Left colon (tissue), 2 donors: ENCODE data around the gene PSMD10. TPM values are rescaled to one million over a fixed set of nuclear protein-coding genes. Genes with fewer than 3 reads are reported as not detected.

Source experiments
- ATAC-seq: fragments of 200-7000 bp; cut with Tn5 transposase; one replicate; pipeline ENCODE4 v1.9.1; 2020; ENCODE audit warnings: mild to moderate bottlenecking, moderate library complexity
- DNase-seq, 2 donors: peaks; one replicate each; pipeline ENCODE4 v3.0.0-alpha.2; 2020
- intact Hi-C, 2 donors: fragments of 100-400 bp; cut with DNase I in 1 of 2; cut with micrococcal nuclease in 1 of 2; formaldehyde crosslinking; loops; one replicate each; pipeline versions ENCODE4 v1.11.2 to v1.14.0; 2022; cut with DNase I, micrococcal nuclease
- long read RNA-seq: library from polyadenylated mRNA; unstranded; transcript quantifications from one replicate; pipeline ENCODE4 v2.0.0, GENCODE V29; 2021
- total RNA-seq, 2 donors: library from RNA; stranded (reverse); fragmentation: NEBNext Ultra II Directional; extraction: Animal tissue kit (Norgen Biotek cat#: 25700); gene quantifications; one replicate each; pipeline ENCODE4 v1.2.1, GENCODE V29; 2021
- donor health status: DM: no; HTN: no; CAD: no.
- donor health status: DM: yes; HTN: yes; CAD: no.

Gene PSMD10
- total RNA-seq, result 10 to 100 TPM; 31.4 to 34.8 TPM
- long read RNA-seq, transcript PSMD10-201 (5 exons, 1,546 nt), result major isoform, 23 of 25 reads
- long read RNA-seq, partial matches to known transcripts, result 0 of 25 reads
- long read RNA-seq, other reads (novel, unspliced or antisense), result 1 of 25 reads

- peak; percentile 92 for ATAC-seq
- intact Hi-C loops, result no loop called here
- peak; percentile 92 to 95 for DNase-seq
Observed at GRCh38 chrX:108091264-108091877, at the start of gene PSMD10, which contains the start of gene ATG4A. TSS of gene PSMD10 (minus strand) at chrX:108091542. CDS start at chrX:108091520, 22 bp downstream. TSS of gene ATG4A (plus strand) at chrX:108091778. CDS start at chrX:108091827, 49 bp downstream.

- intact Hi-C loops, result no loop called here
- no peak for ATAC-seq
Observed at GRCh38 chrX:108138814-108139702, 47.7 kb upstream of the PSMD10 start.

GRCh38 chrX:108134724-108135123 is 43.4 kb upstream of the PSMD10 start:
- no peak for ATAC-seq
- intact Hi-C loops, result no loop called here
- DNase-seq, result no peak

More at GRCh38 chrX:108138814-108139702, 47.7 kb upstream of the PSMD10 start:
- no peak for DNase-seq

- intact Hi-C loops, result no loop called here
- ATAC-seq (no peak), DNase-seq (no peak)
Observed at GRCh38 chrX:108132876-108133275, 41.5 kb upstream of the PSMD10 start.

- ATAC-seq, result no peak
- intact Hi-C loops, result no loop called here
- no peak for DNase-seq
Observed at GRCh38 chrX:108132034-108132433, 40.7 kb upstream of the PSMD10 start.

GRCh38 chrX:108131471-108131870 is 40.1 kb upstream of the PSMD10 start:
- intact Hi-C loops, result no loop called here
- DNase-seq, result no peak
- ATAC-seq, result no peak

- intact Hi-C loops, result no loop called here
- no peak for DNase-seq
- no peak for ATAC-seq
Observed at GRCh38 chrX:108130889-108131288, 39.5 kb upstream of the PSMD10 start.

GRCh38 chrX:108127152-108127551 is 35.8 kb upstream of the PSMD10 start:
- no peak for ATAC-seq
- intact Hi-C loops, result no loop called here
- DNase-seq, result no peak

- no peak for DNase-seq
- intact Hi-C loops, result no loop called here
Observed at GRCh38 chrX:108126661-108127060, 35.3 kb upstream of the PSMD10 start.

GRCh38 chrX:108123591-108124366 is 32.4 kb upstream of the PSMD10 start:
- ATAC-seq, result no peak
- intact Hi-C loops, result no loop called here
- no peak for DNase-seq

More at GRCh38 chrX:108126661-108127060, 35.3 kb upstream of the PSMD10 start:
- no peak for ATAC-seq

GRCh38 chrX:108122748-108123147 is 31.4 kb upstream of the PSMD10 start:
- ATAC-seq, result no peak
- intact Hi-C loops, result no loop called here
- DNase-seq, result no peak

GRCh38 chrX:108121291-108121690 is 29.9 kb upstream of the PSMD10 start:
- ATAC-seq, result no peak
- DNase-seq, result no peak

GRCh38 chrX:108117988-108118387 is 26.6 kb upstream of the PSMD10 start:
- intact Hi-C loops, result no loop called here
- no peak for DNase-seq

More at GRCh38 chrX:108121291-108121690, 29.9 kb upstream of the PSMD10 start:
- intact Hi-C loops, result no loop called here

GRCh38 chrX:108114541-108114940 is 23.2 kb upstream of the PSMD10 start:
- DNase-seq, result no peak
- no peak for ATAC-seq
- intact Hi-C loops, result no loop called here

More at GRCh38 chrX:108117988-108118387, 26.6 kb upstream of the PSMD10 start:
- peak; percentile 98 for ATAC-seq

GRCh38 chrX:108105473-108105872 is 14.1 kb upstream of the PSMD10 start:
- intact Hi-C loops, result no loop called here
- ATAC-seq, result no peak
- DNase-seq, result no peak

GRCh38 chrX:108097380-108097779 is 6.0 kb upstream of the PSMD10 start:
- DNase-seq, result no peak
- intact Hi-C loops, result no loop called here
- no peak for ATAC-seq

GRCh38 chrX:108091878-108092291 is 543 bp upstream of the PSMD10 start:
- DNase-seq, result peak; percentile 66 to 70
- intact Hi-C loops, result no loop called here
- ATAC-seq, result peak; percentile 66

GRCh38 chrX:108090491-108091263 is 665 bp downstream of the PSMD10 start:
- DNase-seq, result no peak
- intact Hi-C loops, result no loop called here
- peak; percentile 0 for ATAC-seq
